GM21528 (cell line): Measurements from ENCODE around the gene TMEM179.
"Not testable (repeated sequence)": the region's sequence is repeated elsewhere in the genome, so short reads cannot be mapped to it uniquely, and the experiment has no call there.

ENCODE experiments used
- ATAC-seq: cut with Tn5 transposase; IDR thresholded peaks from one replicate; pipeline ENCODE4 v1.9.1; 2021; ENCODE audit warnings: mild to moderate bottlenecking, moderate library complexity; ENCODE audit not compliant: unreplicated experiment, low FRiP score

The TMEM179 gene

GRCh38 chr14:104604458-104605449 lies at the start of gene TMEM179:
TSS of gene TMEM179 (minus strand) at chr14:104604772. CDS start at chr14:104604741, 31 bp downstream.
- ATAC-seq = no peak

GRCh38 chr14:104654119-104654518 lies 49.5 kb upstream of the TMEM179 start:
- ATAC-seq = no peak

GRCh38 chr14:104653130-104653920 lies 48.8 kb upstream of the TMEM179 start:
- not testable (repeated sequence) for ATAC-seq

- no peak for ATAC-seq
These were observed 47.8 kb upstream of the TMEM179 start for GRCh38 chr14:104652386-104652785.

- ATAC-seq = no peak
These were observed 47.3 kb upstream of the TMEM179 start for GRCh38 chr14:104651876-104652260.

- no peak for ATAC-seq
These were observed 46.7 kb upstream of the TMEM179 start for GRCh38 chr14:104650981-104651875.

- ATAC-seq = peak; percentile 86
These were observed 45.7 kb upstream of the TMEM179 start for GRCh38 chr14:104650057-104650980.

GRCh38 chr14:104647467-104648043 lies 43.0 kb upstream of the TMEM179 start:
- ATAC-seq = no peak

- no peak for ATAC-seq
These were observed 40.2 kb upstream of the TMEM179 start for GRCh38 chr14:104644656-104645378.

- no peak for ATAC-seq
These were observed 39.6 kb upstream of the TMEM179 start for GRCh38 chr14:104644091-104644635.

- ATAC-seq = no peak
These were observed 38.7 kb upstream of the TMEM179 start for GRCh38 chr14:104643306-104643705.

GRCh38 chr14:104642540-104642868 lies 37.9 kb upstream of the TMEM179 start:
- ATAC-seq = no peak

GRCh38 chr14:104641753-104642539 lies 37.4 kb upstream of the TMEM179 start:
- ATAC-seq = no peak

- ATAC-seq = no peak
These were observed 36.1 kb upstream of the TMEM179 start for GRCh38 chr14:104640681-104641080.

GRCh38 chr14:104639885-104640548 lies 35.4 kb upstream of the TMEM179 start:
- no peak for ATAC-seq

- ATAC-seq = no peak
These were observed 34.9 kb upstream of the TMEM179 start for GRCh38 chr14:104639471-104639870.
